Left colon (tissue), 2 donors: Measurements from ENCODE around the gene KRT10. TPM values are rescaled to one million over a fixed set of nuclear protein-coding genes. Genes with fewer than 3 reads are reported as not detected.

Experiments used
- ATAC-seq: fragments of 200-7000 bp; cut with Tn5 transposase; one replicate; pipeline ENCODE4 v1.9.1; 2020; ENCODE audit warnings: mild to moderate bottlenecking, moderate library complexity
- DNase-seq, 2 donors: peaks; one replicate each; pipeline ENCODE4 v3.0.0-alpha.2; 2020
- intact Hi-C, 2 donors: fragments of 100-400 bp; cut with DNase I in 1 of 2; cut with micrococcal nuclease in 1 of 2; formaldehyde crosslinking; loops; one replicate each; pipeline versions ENCODE4 v1.11.2 to v1.14.0; 2022; cut with DNase I, micrococcal nuclease
- total RNA-seq, 2 donors: library from RNA; stranded (reverse); fragmentation: NEBNext Ultra II Directional; extraction: Animal tissue kit (Norgen Biotek cat#: 25700); gene quantifications; one replicate each; pipeline ENCODE4 v1.2.1, GENCODE V29; 2021
- donor health status: DM: no; HTN: no; CAD: no.
- donor health status: DM: yes; HTN: yes; CAD: no.

KRT10 gene
- total RNA-seq, 2 donors from 2014 or later = 25.1 to 38.9 TPM

- intact Hi-C loops = no loop called here
- no peak for DNase-seq
- ATAC-seq = no peak
Measured at GRCh38 chr17:40777971-40778370, 44.4 kb downstream of the KRT10 start.

- ATAC-seq = no peak
- DNase-seq = no peak
- intact Hi-C loops = no loop called here
Measured at GRCh38 chr17:40777459-40777858, 45.0 kb downstream of the KRT10 start.

GRCh38 chr17:40775945-40776344 is 46.5 kb downstream of the KRT10 start:
- DNase-seq = no peak
- no peak for ATAC-seq
- intact Hi-C loops = no loop called here

GRCh38 chr17:40772101-40772500 is 50.3 kb downstream of the KRT10 start, which contains the start of gene KRT26:
TSS of gene KRT26 (minus strand) at chr17:40772201. CDS start at chr17:40772113, 88 bp downstream.
- intact Hi-C loops = no loop called here
- DNase-seq (no peak), ATAC-seq (no peak)

Other genes starting within 250 kb of the KRT10 start
- 10 to 100 TPM; 74.5 to 76.4 TPM for gene SMARCE1, start 174.8 kb downstream of the KRT10 start, total RNA-seq
- gene KRT222, start 157.4 kb downstream of the KRT10 start, total RNA-seq = under 1 TPM; 0.27 to 0.67 TPM
- gene KRT24, start 118.9 kb downstream of the KRT10 start, total RNA-seq = 1 to 10 TPM in 1 of 2 donors, under 1 TPM in 1; 0.46 to 1.3 TPM
- gene KRT25, start 67.3 kb downstream of the KRT10 start, total RNA-seq = not detected
- gene KRT26, start 50.4 kb downstream of the KRT10 start, total RNA-seq = not detected
- under 1 TPM in 1 of 2 donors, not detected in 1; 0.36 TPM for gene KRT27, start 40.1 kb downstream of the KRT10 start, total RNA-seq
- not detected for gene KRT28, start 22.7 kb downstream of the KRT10 start, total RNA-seq
- gene KRT12, start 44.6 kb upstream of the KRT10 start, total RNA-seq = 1 to 10 TPM; 1.2 to 3.9 TPM
- gene KRT20, start 62.6 kb upstream of the KRT10 start, total RNA-seq = 1,000 to 10,000 TPM; 1,413 to 1,967 TPM
- under 1 TPM in 1 of 2 donors, not detected in 1; 0.28 TPM for gene KRT23, start 115.0 kb upstream of the KRT10 start, total RNA-seq
- not detected for gene KRT39, start 144.3 kb upstream of the KRT10 start, total RNA-seq
- under 1 TPM; 0.21 to 0.39 TPM for gene KRT40, start 161.7 kb upstream of the KRT10 start, total RNA-seq
- gene KRTAP3-3, start 171.6 kb upstream of the KRT10 start, total RNA-seq = not detected
- gene KRTAP3-2, start 177.3 kb upstream of the KRT10 start, total RNA-seq = not detected
- not detected for gene KRTAP3-1, start 186.5 kb upstream of the KRT10 start, total RNA-seq
- not detected for gene KRTAP1-5, start 204.6 kb upstream of the KRT10 start, total RNA-seq
- gene KRTAP1-4, start 207.6 kb upstream of the KRT10 start, total RNA-seq = not detected
- not detected for gene KRTAP1-3, start 212.3 kb upstream of the KRT10 start, total RNA-seq
- not detected for gene KRTAP1-1, start 218.8 kb upstream of the KRT10 start, total RNA-seq
- gene KRTAP2-1, start 224.7 kb upstream of the KRT10 start, total RNA-seq = not detected
- not detected for gene KRTAP2-2, start 232.6 kb upstream of the KRT10 start, total RNA-seq
- gene KRTAP2-3, start 237.5 kb upstream of the KRT10 start, total RNA-seq = not detected
- gene KRTAP2-4, start 243.3 kb upstream of the KRT10 start, total RNA-seq = not detected